Muscle of arm (tissue), 12 donors: ENCODE results near the gene PRSS57. TPM values are rescaled to one million over a fixed set of nuclear protein-coding genes. Genes with fewer than 3 reads are reported as not detected.
A peak's percentile ranks its signal among the peaks of the same experiment; 100 is the strongest.

Source experiments
- DNase-seq: peaks from one replicate; pipeline ENCODE4 v3.0.0-alpha.2; 2013
- polyA plus RNA-seq, 12 donors: library from polyadenylated mRNA; unstranded; fragments of 120-200 nt; gene quantifications; one replicate each; pipeline ENCODE4 v1.2.1, GENCODE V29; 2013; ENCODE audit not compliant: insufficient read length in 12 of 12

The PRSS57 gene
- polyA plus RNA-seq, 12 donors = 0.15 to 1.2 (median 0.19) TPM; not detected in 6

- no peak for DNase-seq
Observed at GRCh38 chr19:652467-653389, 42.5 kb downstream of the PRSS57 start.

GRCh38 chr19:651991-652390, 43.3 kb downstream of the PRSS57 start:
- no peak for DNase-seq

GRCh38 chr19:651114-651818, 44.0 kb downstream of the PRSS57 start:
- no peak for DNase-seq

GRCh38 chr19:650121-650520, 45.1 kb downstream of the PRSS57 start:
- no peak for DNase-seq

- no peak for DNase-seq
Observed at GRCh38 chr19:648904-649801, 46.1 kb downstream of the PRSS57 start.

GRCh38 chr19:648305-648704, 46.9 kb downstream of the PRSS57 start:
- no peak for DNase-seq

GRCh38 chr19:647566-648284, 47.5 kb downstream of the PRSS57 start:
- no peak for DNase-seq

GRCh38 chr19:646779-647565, 48.3 kb downstream of the PRSS57 start:
- DNase-seq = no peak

- DNase-seq = no peak
Observed at GRCh38 chr19:645912-646778, 49.1 kb downstream of the PRSS57 start.

- no peak for DNase-seq
Observed at GRCh38 chr19:644789-645188, 50.5 kb downstream of the PRSS57 start.

- no peak for DNase-seq
Observed at GRCh38 chr19:644363-644762, 50.9 kb downstream of the PRSS57 start.

- DNase-seq = no peak
Observed at GRCh38 chr19:643736-644135, 51.5 kb downstream of the PRSS57 start.

- DNase-seq = no peak
Observed at GRCh38 chr19:642767-643727, 52.2 kb downstream of the PRSS57 start.

- no peak for DNase-seq
Observed at GRCh38 chr19:641702-642101, 53.5 kb downstream of the PRSS57 start.

GRCh38 chr19:640606-641189, 54.6 kb downstream of the PRSS57 start:
- no peak for DNase-seq

- no peak for DNase-seq
Observed at GRCh38 chr19:640161-640558, 55.1 kb downstream of the PRSS57 start.

- peak; percentile 77 for DNase-seq
Observed at GRCh38 chr19:639253-640160, 55.7 kb downstream of the PRSS57 start, which contains the start of gene FGF22. FGF22 (plus strand) TSS chr19:639879; CDS start chr19:639926, 47 bp downstream.
